CD14-positive monocyte (primary cell): Measurements from ENCODE around the gene PKHD1. TPM values are rescaled to one million over a fixed set of nuclear protein-coding genes. Genes with fewer than 3 reads are reported as not detected.

Experiments used
- DNase-seq, 3 donors: peaks; one replicate each; pipeline ENCODE4 v3.0.0-alpha.2; 2011 to 2022
- H2AFZ ChIP-seq: 2 replicates; pipeline ENCODE4 v1.6.0; 2012; ENCODE audit warnings: mild to moderate bottlenecking, low read depth, low read length, inconsistent platforms; ENCODE audit not compliant: insufficient read depth, poor library complexity, severe bottlenecking
- H3K27ac ChIP-seq, 2 donors: 1 replicate in 1 of 2; 2 replicates in 1 of 2; pipeline ENCODE4 v1.5.1; 2012 to 2013; ENCODE audit warnings: low read length in 2 of 2, control low read depth in 1 of 2, inconsistent platforms in 1 of 2, low read depth in 1 of 2, mild to moderate bottlenecking in 1 of 2
- H3K27me3 ChIP-seq, 2 donors: one replicate each; pipeline versions ENCODE4 v1.6.0 to v1.6.1; 2011 to 2013; ENCODE audit warnings: low read length in 2 of 2; ENCODE audit not compliant: control insufficient read depth in 2 of 2, insufficient read depth in 2 of 2
- H3K36me3 ChIP-seq, 2 donors: replicated peaks in 1 of 2; 1 replicate in 1 of 2; 2 replicates in 1 of 2; pipeline versions ENCODE4 v1.5.1 to v1.6.1; 2012 to 2013; ENCODE audit warnings: low read length in 2 of 2, control low read depth in 1 of 2, inconsistent platforms in 1 of 2, mild to moderate bottlenecking in 1 of 2; ENCODE audit not compliant: insufficient read depth in 2 of 2, control insufficient read depth in 1 of 2
- H3K4me1 ChIP-seq, 2 donors: 1 replicate in 1 of 2; 2 replicates in 1 of 2; pipeline versions ENCODE4 v1.5.1 to v1.6.1; 2012 to 2013; ENCODE audit warnings: low read length in 2 of 2, control low read depth in 1 of 2, inconsistent platforms in 1 of 2, mild to moderate bottlenecking in 1 of 2, moderate library complexity in 1 of 2; ENCODE audit not compliant: insufficient read depth in 2 of 2, control insufficient read depth in 1 of 2
- H3K4me2 ChIP-seq: replicated peaks from 2 replicates; pipeline ENCODE3; 2012; ENCODE audit warnings: low read length, moderate library complexity, mild to moderate bottlenecking; ENCODE audit not compliant: poor library complexity, severe bottlenecking; ENCODE audit errors: extremely low read depth
- H3K4me3 ChIP-seq, 3 experiments: fragments of 200-600 bp in 1 of 3; sonication (generic) in 1 of 3; replicated peaks in 1 of 3; 1 replicate in 2 of 3; 2 replicates in 1 of 3; pipeline ENCODE4 v1.5.1; 2011 to 2013; ENCODE audit warnings: low read length in 3 of 3, mild to moderate bottlenecking in 3 of 3, control low read depth in 2 of 3, low read depth in 2 of 3, inconsistent platforms in 1 of 3, moderate library complexity in 1 of 3
- H3K79me2 ChIP-seq: 2 replicates; pipeline ENCODE4 v1.6.0; 2012; ENCODE audit warnings: mild to moderate bottlenecking, control low read depth, inconsistent platforms, low read length, moderate library complexity; ENCODE audit not compliant: insufficient read depth
- H3K9ac ChIP-seq: 2 replicates; pipeline ENCODE4 v1.6.0; 2017; ENCODE audit warnings: low read length, mild to moderate bottlenecking; ENCODE audit not compliant: insufficient read depth, poor library complexity, severe bottlenecking
- H3K9me3 ChIP-seq, 2 donors: replicated peaks in 1 of 2; 1 replicate in 1 of 2; 2 replicates in 1 of 2; pipeline versions ENCODE4 v1.5.1 to v1.6.1; 2012 to 2013; ENCODE audit warnings: low read length in 2 of 2, control low read depth in 1 of 2; ENCODE audit not compliant: control insufficient read depth in 1 of 2, insufficient read depth in 1 of 2
- H4K20me1 ChIP-seq: 2 replicates; pipeline ENCODE4 v1.6.0; 2012; ENCODE audit warnings: mild to moderate bottlenecking, low read length, control low read depth, moderate library complexity; ENCODE audit not compliant: insufficient read depth
- H3K27ac Mint-ChIP-seq, 7 donors: one replicate each; pipeline ENCODE4 v1.8.0; 2020; ENCODE audit warnings: mild to moderate bottlenecking in 7 of 7, mixed read lengths in 7 of 7, moderate library complexity in 6 of 7, inconsistent platforms in 2 of 7
- H3K27me3 Mint-ChIP-seq, 3 donors: one replicate each; pipeline ENCODE4 v1.8.0; 2021 to 2022; ENCODE audit warnings: low read depth in 3 of 3, mild to moderate bottlenecking in 3 of 3, mixed read lengths in 3 of 3, moderate library complexity in 3 of 3, inconsistent platforms in 1 of 3
- H3K36me3 Mint-ChIP-seq, 2 donors: one replicate each; pipeline ENCODE4 v1.8.0; 2020; ENCODE audit warnings: mixed read lengths in 2 of 2, inconsistent platforms in 1 of 2, mild to moderate bottlenecking in 1 of 2
- H3K4me1 Mint-ChIP-seq: one replicate; pipeline ENCODE4 v1.8.0; 2020; ENCODE audit warnings: mild to moderate bottlenecking, mixed read lengths
- H3K4me3 Mint-ChIP-seq, 2 donors: one replicate each; pipeline ENCODE4 v1.8.0; 2020; ENCODE audit warnings: mild to moderate bottlenecking in 2 of 2, mixed read lengths in 2 of 2, moderate library complexity in 1 of 2
- H3K9me3 Mint-ChIP-seq, 7 donors: one replicate each; pipeline ENCODE4 v1.8.0; 2020 to 2022; ENCODE audit warnings: mixed read lengths in 7 of 7, mild to moderate bottlenecking in 6 of 7, moderate library complexity in 6 of 7, inconsistent platforms in 2 of 7
- CTCF ChIP-seq: fragments of 200-600 bp; IDR thresholded peaks from one replicate; pipeline ENCODE4 v1.8.0; 2022; ENCODE audit warnings: antibody characterized with exemption, mild to moderate bottlenecking
- WGBS: methylation state at CpG from one replicate; pipeline ENCODE4 v1.1.5; 2013; ENCODE audit warnings: missing lambda C conversion rate; ENCODE audit not compliant: insufficient coverage; 5-methylcytosine and 5-hydroxymethylcytosine counted together
- intact Hi-C, 2 donors: fragments of 100-400 bp; cut with micrococcal nuclease; formaldehyde crosslinking; loops; one replicate each; pipeline versions ENCODE4 v1.15.0 to v1.15.1; 2023
- polyA plus RNA-seq, 3 donors: library from polyadenylated mRNA; depleted of rRNA in 1 of 3; unstranded in 2 of 3; stranded (reverse) in 1 of 3; fragments of 300-500 nt in 2 of 3; fragments of >200 nt in 1 of 3; fragmentation: Illumina TruSeq in 2 of 3; gene quantifications; 1 replicate in 2 of 3; 2 replicates in 1 of 3; pipeline ENCODE4 v1.2.3, GENCODE V29; 2012 to 2021

Gene PKHD1
- polyA plus RNA-seq, 3 donors, result not detected

- H3K9ac ChIP-seq, result no peak overlapping the region
- no peaks in the 10 kb centered on the region for H3K79me2 ChIP-seq
- no peaks in the 10 kb centered on the region for H3K9me3 Mint-ChIP-seq
- H3K36me3 Mint-ChIP-seq, result no peaks in the 10 kb centered on the region
- H3K4me1 Mint-ChIP-seq, result no peaks in the 10 kb centered on the region
- H3K4me3 Mint-ChIP-seq, result no peak overlapping the region
- peaks cover 0 to 10% (median 3%) of the 10 kb centered on the region in 3 donors for H3K27me3 Mint-ChIP-seq
- H3K4me2 ChIP-seq, result no peak overlapping the region
- H3K27me3 ChIP-seq, result no peaks in the 10 kb centered on the region
- H3K4me1 ChIP-seq, result no peaks in the 10 kb centered on the region
- intact Hi-C loops, result no loop called here
- no peaks in the 10 kb centered on the region for H3K36me3 ChIP-seq
- H3K27ac ChIP-seq, result no peak overlapping the region
- H3K4me3 ChIP-seq, result no peak overlapping the region
- no peak for DNase-seq
- TF ChIP-seq CTCF, result no peak
- no peaks in the 10 kb centered on the region for H3K9me3 ChIP-seq
- 81% methylated on average over 2 of the region's 4 CpGs for WGBS
- no peak overlapping the region for H2AFZ ChIP-seq
- no peaks in the 10 kb centered on the region for H4K20me1 ChIP-seq
- no peak overlapping the region for H3K27ac Mint-ChIP-seq
Observed at GRCh38 chr6:51839726-51840374, 247.6 kb downstream of the PKHD1 start.

DNA sequence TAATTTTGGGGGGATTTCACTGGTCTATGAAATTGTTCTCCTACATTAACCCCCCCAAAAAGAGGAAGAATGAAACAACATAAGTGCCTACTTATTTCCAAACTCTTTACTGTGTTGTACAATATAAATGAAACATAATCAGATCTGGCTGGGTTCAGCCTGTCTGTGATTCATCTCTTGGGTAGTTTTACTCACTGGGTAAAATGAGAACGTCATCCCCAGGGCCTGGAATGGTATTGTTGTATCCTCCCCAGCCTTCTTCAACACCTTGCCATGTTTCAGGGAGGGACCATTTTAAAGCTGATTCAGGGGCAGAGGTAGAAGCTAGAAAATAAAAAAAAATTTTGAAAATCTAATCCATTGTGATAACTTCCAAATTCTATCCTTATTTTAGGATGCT lies 256.7 kb downstream of the PKHD1 start:
- Histone ChIP-seq H3K27me3 (no peaks in the 10 kb centered on the region), H3K9ac (no peak overlapping the region), H3K9me3 (no peaks in the 10 kb centered on the region), H3K4me2 (no peak overlapping the region), H3K4me3 (no peak overlapping the region), H2AFZ (no peak overlapping the region), H3K4me1 (no peaks in the 10 kb centered on the region), H3K27ac (no peak overlapping the region), H3K36me3 (no peaks in the 10 kb centered on the region), H4K20me1 (no peaks in the 10 kb centered on the region), H3K79me2 (no peaks in the 10 kb centered on the region)
- Mint-ChIP-seq H3K36me3 (no peaks in the 10 kb centered on the region), H3K27ac (no peak overlapping the region), H3K27me3 (peaks cover 0 to 3% (median 2%) of the 10 kb centered on the region in 3 donors), H3K4me1 (no peaks in the 10 kb centered on the region), H3K4me3 (no peak overlapping the region), H3K9me3 (no peaks in the 10 kb centered on the region)
- no CpG with 5 or more reads among the region's 1 CpG for WGBS
- DNase-seq, result no peak
- intact Hi-C loops, result no loop called here
- no peak for TF ChIP-seq CTCF
